HG03196 (cell line): Measurements from ENCODE around the gene POU6F2.
"Not testable (repeated sequence)": the region's sequence is repeated elsewhere in the genome, so short reads cannot be mapped to it uniquely, and the experiment has no call there.

Experiments
- ATAC-seq: cut with Tn5 transposase; IDR thresholded peaks from one replicate; pipeline ENCODE4 v1.9.1; 2021; ENCODE audit not compliant: unreplicated experiment

Gene POU6F2

DNA sequence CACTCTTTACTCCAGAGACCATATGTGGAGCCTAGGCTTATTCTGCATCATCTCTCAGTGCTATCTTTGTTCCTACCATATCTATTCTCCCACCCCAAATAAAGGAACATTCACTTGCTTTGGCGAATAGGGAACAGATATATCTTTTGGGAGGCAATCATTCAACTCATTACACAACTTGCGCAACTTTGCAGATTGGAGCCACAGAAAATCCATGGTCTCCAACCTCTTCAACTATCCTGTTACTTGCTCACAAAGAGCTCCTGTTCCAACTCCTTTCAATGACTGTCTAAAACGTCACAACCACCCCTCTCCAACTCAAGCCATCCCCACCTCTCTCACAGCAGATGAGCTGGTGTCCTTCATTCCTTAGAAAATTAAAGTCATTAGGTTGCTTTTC is 203.7 kb downstream of the POU6F2 start:
- ATAC-seq, result no peak

GRCh38 chr7:39183796-39184195 is 206.1 kb downstream of the POU6F2 start:
- no peak for ATAC-seq

DNA sequence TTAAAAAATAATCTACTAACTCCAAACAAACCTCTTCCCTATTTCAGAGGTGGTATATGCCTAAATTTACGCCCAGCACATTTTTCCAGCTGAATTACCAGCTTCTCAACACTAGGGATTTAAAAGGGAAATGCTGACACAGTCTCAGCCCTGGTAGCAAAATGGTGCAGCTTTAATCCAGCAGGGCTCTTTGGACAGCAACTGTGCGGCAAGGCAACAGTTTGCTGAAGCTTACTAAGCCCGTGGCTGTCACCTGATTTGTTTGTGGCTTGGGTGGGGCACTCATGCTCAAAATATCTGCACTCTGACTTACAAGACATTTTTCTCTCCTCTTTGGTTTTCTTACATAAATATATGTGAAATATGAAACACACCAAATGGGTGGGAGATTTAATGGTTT is 206.7 kb downstream of the POU6F2 start:
- ATAC-seq, result no peak

DNA sequence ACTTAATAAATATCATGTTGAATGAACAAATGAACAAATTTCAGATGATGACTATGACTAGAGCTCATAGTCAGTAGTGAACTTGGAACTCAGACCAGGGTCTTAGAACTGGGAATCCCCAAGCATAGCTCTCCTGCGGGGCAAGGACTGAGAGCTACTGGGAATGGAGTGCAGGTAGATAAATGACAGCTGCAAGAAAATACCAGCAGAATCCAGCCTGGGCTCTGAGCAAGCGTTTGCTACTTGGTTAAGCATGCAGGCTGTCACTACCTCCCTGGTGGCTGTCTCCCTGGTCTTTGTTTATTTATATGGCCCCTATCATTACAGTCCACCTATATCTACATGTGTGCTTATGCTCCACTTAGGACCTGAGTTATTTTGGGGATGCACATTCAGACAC is 208.4 kb downstream of the POU6F2 start:
- ATAC-seq, result no peak

DNA sequence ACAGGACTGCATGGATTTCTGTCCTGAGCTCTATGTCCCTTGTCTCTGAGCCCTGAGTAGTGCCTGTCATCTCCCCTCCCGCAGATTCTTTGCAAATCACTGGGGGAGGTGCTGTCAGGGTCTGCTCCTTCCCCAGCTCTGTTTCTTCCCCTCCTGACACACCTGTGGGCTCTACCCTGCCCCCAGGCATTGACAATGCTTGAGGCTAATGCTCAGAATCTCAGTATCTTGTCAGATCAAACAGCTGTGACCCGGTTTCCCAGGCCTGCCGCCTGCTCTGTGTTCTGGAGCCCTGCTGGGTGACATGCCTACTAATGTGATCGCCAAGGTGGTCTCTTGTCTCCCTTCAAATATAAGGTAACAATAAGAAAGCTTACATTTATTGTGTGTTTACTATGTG is 209.0 kb downstream of the POU6F2 start:
- no peak for ATAC-seq

GRCh38 chr7:39187130-39187529 is 209.4 kb downstream of the POU6F2 start:
- ATAC-seq, result no peak

DNA sequence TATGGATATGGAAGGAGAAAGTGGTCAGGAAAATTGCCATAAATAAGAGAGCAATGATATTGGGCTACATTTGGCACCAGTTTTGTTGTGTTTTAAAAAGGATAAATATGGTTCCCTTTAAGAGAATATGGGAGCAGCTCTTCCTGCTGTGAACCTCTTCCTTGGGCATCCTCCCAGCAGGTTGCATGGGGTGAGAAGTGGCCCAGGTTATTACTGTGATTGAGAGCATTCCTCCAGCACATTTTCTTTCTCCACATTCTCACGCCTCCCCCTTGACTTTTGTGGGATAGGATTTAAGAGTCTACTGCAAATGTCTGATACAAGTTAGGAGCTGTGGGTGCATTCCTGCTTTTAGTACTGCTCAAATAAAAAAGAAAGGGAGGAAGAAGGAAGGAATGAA is 214.8 kb downstream of the POU6F2 start:
- ATAC-seq, result no peak

DNA sequence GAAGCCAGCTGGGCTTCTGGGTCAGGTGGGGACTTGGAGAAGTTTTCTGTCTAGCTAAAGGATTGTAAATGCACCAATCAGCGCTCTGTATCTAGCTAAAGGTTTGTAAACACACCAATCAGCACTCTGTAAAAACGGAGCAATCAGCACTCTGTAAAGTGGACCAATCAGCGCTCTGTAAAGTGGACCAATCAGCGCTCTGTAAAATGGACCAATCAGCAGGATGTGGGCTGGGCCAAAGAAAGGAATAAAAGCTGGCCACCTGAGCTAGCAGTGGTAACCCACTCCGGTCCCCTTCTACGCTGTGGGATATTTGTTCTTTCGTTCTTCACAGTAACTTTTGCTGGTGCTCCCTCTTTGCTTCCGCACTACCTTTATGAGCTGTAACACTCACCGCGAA is 216.7 kb downstream of the POU6F2 start:
- ATAC-seq, result not testable (repeated sequence)

- ATAC-seq, result no peak
Measured at GRCh38 chr7:39195967-39196366, 218.3 kb downstream of the POU6F2 start.

DNA sequence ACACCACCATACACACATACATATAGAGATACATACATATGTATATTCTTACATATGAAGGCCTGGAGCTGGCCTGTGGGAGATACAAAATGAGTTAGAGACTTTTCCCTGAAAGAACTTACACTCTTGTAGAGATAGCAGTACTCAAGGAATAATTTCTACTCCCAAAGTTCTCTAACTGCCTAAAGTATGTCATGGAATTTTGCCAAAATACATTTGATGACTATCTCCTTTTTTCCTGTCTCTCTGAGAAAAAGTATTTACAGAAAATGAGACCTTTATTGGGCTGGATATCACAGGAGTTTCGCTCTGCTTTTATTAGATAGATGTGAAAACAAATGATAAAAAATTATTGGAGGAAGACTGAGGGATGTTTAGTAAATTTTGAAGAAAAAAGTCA is 220.1 kb downstream of the POU6F2 start:
- ATAC-seq, result no peak

GRCh38 chr7:39198556-39198955 is 220.8 kb downstream of the POU6F2 start:
- no peak for ATAC-seq

DNA sequence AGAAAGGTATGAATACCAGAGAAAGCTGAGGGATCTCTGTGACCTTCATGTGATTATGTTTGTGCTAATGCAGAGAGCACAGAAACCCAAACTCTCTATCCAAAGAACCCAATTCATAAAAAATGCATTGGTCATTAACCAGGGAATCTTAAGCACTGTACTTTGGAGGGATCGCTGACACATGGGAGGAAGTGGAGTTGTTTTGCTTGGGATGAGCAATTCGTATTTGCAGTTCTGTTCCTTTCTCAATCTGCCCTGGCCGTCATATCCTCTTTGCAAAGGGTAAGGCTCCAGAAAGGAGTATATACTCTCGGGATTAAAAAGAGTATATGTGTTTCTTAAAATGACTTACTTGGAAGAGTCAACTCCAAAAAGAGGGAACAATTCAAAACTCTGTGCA is 221.3 kb downstream of the POU6F2 start:
- ATAC-seq, result no peak

DNA sequence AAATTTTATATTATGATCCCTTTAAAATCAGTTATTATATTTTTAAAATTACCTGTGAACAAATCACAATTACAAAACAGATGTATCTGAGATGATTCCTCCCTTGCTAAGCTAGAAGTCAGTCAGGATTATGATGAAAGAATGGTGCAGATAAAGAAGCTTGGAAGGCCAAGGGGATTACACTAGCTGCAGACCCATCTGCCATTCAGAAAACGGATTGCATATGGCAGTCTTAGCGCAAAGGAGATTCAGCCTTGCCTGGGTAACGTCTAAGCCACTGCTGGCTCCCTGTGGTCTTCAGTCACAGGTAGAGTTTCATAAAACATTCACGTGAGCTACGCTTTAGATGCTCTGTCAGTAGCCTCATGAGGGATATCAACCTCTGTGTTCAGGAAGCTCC is 222.2 kb downstream of the POU6F2 start:
- no peak for ATAC-seq

DNA sequence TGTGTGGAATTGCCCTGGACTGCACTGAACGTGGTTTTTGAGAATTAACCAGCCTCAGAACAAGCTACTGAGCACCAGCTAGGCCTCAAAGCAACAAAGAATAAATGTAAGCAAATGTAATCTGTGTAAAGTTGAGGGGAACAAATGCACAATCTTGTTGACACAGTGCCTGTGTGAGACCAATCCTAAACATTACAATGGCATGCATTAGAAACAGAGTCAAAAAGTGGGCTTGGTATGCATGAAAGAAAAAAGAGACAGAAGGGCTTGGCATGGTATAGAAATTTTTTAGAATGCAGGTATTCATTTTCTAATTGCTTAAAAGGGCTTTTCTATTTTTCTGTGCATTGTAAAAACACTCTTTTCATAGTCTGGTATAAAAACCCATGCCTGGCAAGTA is 224.3 kb downstream of the POU6F2 start:
- no peak for ATAC-seq

GRCh38 chr7:39210362-39210761 is 232.7 kb downstream of the POU6F2 start:
- no peak for ATAC-seq

GRCh38 chr7:39211581-39211980 is 233.9 kb downstream of the POU6F2 start:
- no peak for ATAC-seq

- no peak for ATAC-seq
Measured at GRCh38 chr7:39212876-39213275, 235.2 kb downstream of the POU6F2 start.

DNA sequence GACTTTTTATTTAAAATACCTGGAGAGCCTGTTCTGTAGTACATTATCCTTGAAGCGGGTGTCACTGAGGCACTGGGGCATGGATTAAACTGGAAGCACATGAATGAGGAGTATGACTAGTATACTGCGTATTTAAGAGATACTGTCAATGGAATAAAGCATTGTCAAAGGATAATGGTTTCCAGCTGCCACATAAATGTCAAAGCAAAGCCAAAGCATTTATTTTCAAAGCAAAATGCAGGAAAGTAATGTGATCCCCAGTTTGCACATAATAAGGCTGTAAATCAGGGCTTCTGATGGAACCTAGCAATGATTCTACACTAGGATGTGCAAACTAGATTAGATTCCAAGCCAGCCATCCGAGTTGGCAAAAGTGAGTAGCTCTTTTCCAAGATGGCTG is 240.1 kb downstream of the POU6F2 start:
- ATAC-seq, result no peak

- ATAC-seq, result no peak
Measured at GRCh38 chr7:39219869-39220268, 242.2 kb downstream of the POU6F2 start.

GRCh38 chr7:39221901-39222300 is 244.2 kb downstream of the POU6F2 start:
- no peak for ATAC-seq

GRCh38 chr7:39228946-39229345 is 251.2 kb downstream of the POU6F2 start:
- ATAC-seq, result no peak

DNA sequence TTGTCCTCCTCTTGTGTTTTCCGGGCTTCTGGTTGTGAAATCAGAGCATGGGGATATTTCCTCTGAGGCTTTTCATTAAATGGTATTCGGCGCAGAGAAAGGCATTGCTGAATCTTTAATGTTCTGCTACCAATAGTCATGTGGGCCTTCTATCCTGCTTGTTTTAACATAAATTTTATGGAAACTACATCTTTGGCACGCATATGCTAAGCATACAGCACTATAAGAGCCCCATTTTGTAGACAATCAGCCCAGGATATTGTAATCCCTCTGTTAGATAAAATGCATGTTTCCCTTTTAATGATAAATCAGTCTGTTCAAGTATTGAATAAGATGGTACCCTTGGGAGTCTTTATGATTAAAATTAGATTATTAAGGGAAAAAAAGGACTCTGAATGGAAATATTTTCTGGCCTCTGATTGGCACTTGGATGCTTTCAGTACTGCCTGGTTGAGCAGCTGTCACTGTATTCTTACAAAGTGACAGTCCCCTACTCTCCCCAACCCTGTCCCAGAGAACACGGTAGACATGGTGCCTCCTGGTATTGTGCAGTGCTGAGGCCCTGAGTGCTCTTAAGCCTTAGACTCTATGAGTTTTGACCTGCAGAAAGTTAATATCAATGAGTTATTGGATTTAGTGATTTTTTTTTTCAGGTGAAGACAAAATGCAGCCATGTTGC is 256.3 kb downstream of the POU6F2 start:
- no peak for ATAC-seq

GRCh38 chr7:39238234-39238869 is 260.6 kb downstream of the POU6F2 start:
- ATAC-seq, result no peak
